ENCODE measurements around the gene SLC35E3. TPM values are rescaled to one million over a fixed set of nuclear protein-coding genes. Genes with fewer than 3 reads are reported as not detected.

Gene SLC35E3
- total and polyA plus RNA-seq, 2 of the 13 experiments (the other 11 are each of a cell fraction or from before 2014, with no cell fraction given) = 13.0 to 22.1 TPM

DNA sequence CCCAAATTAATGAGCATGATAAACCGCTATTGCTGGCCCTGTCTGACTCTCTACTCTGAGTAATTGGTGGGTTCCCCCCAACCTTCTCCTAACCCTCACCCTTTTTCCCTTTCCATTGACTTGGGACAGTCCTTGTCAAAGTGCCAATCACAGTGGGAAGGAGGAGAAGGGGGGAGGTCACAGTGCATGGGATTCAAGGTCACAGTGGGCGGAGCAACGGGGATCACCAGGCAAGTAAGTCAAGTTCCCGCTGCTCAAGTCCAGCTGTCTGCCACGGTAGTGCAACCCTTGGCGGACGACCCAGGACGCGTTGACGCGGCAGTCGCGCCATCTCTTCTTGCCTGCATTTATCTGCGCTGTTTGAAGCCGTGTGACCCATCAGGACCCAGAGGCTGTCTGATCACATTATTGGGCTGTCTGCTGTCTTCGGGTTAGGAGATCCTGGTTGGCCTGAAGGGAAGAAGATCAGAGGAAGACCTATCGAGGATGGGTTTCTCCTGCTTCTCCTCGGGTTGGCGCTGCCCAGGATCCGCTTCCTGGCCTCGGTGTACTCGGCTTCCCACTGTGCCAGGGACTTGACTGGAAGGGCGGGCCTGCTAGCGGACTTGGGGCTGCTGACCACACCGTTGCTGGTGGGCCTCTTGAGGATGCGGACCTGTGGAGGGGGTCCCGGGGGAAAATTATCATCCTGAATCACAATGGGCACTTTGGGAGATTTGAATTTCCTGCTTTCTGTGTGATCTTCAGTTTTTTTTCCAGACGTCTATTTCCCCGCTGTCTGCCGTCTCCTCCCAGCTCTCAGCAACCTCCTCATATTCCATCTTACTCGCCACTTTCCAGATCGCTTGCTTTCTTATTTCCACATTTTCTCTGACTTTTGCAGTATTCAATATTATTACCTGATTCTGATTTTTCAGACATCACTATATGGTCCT, 58.9 kb downstream of the SLC35E3 start (continued):
- TF ChIP-seq ZNF607 (CRISPR knock-in tag; IDR thresholded peaks at IDR 0.05; ENCODE audit: borderline replicate concordance) (no peak; the same call in 1 of the 2 replicates), KLF6 (CRISPR knock-in tag; IDR thresholded peaks at IDR 0.05) (peak; percentile 73; the same call in 1 of the 2 replicates), MED1 (CRISPR knock-in tag; IDR thresholded peaks at IDR 0.05) (peak; percentile 86), HOXD1 (CRISPR knock-in tag; IDR thresholded peaks at IDR 0.05) (no peak), TBX2 (CRISPR knock-in tag; IDR thresholded peaks at IDR 0.05; ENCODE audit: borderline replicate concordance) (peak; percentile 81), ATF3 (CRISPR knock-in tag; IDR thresholded peaks at IDR 0.05) (0 out of 2 replicates have a peak, but pooled peaks have one; percentile 37), GABPA (IDR thresholded peaks at IDR 0.05; ENCODE audit: low read depth, low read length) (no peak), GABPA (CRISPR knock-in tag; IDR thresholded peaks at IDR 0.05; ENCODE audit: low read depth) (no peak), XRCC5 (optimal IDR thresholded peaks at IDR 0.05; ENCODE audit: low read length) (peak; percentile 51), ZNF224 (CRISPR knock-in tag; IDR thresholded peaks at IDR 0.05) (no peak), ISL2 (CRISPR knock-in tag; IDR thresholded peaks at IDR 0.05) (peak; percentile 75), NFATC3 (CRISPR knock-in tag; IDR thresholded peaks at IDR 0.05) (peak; percentile 90), REPIN1 (CRISPR knock-in tag; IDR thresholded peaks at IDR 0.05; ENCODE audit: borderline replicate concordance, low read depth) (peak; percentile 58), ZNF850 (CRISPR knock-in tag; conservative IDR thresholded peaks at IDR 0.05) (no peak), ZNF776 (CRISPR knock-in tag; IDR thresholded peaks at IDR 0.05) (no peak), AKNA (CRISPR knock-in tag; IDR thresholded peaks at IDR 0.05; ENCODE audit: borderline replicate concordance) (no peak), HMG20B (CRISPR knock-in tag; conservative IDR thresholded peaks at IDR 0.05) (peak; percentile 48; the same call in 1 of the 2 replicates), SOX13 (IDR thresholded peaks at IDR 0.05) (no peak), SOX13 (CRISPR knock-in tag; conservative IDR thresholded peaks at IDR 0.05 in 1 of 2, IDR thresholded peaks at IDR 0.05 in 1 of 2) (peak in 1 of 2 experiments; percentile 71; a peak in 2 of 4 replicates)
- TF ChIP-seq, protein P1, sequence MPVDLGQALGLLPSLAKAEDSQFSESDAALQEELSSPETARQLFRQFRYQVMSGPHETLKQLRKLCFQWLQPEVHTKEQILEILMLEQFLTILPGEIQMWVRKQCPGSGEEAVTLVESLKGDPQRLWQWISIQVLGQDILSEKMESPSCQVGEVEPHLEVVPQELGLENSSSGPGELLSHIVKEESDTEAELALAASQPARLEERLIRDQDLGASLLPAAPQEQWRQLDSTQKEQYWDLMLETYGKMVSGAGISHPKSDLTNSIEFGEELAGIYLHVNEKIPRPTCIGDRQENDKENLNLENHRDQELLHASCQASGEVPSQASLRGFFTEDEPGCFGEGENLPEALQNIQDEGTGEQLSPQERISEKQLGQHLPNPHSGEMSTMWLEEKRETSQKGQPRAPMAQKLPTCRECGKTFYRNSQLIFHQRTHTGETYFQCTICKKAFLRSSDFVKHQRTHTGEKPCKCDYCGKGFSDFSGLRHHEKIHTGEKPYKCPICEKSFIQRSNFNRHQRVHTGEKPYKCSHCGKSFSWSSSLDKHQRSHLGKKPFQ (CRISPR knock-in tag; IDR thresholded peaks at IDR 0.05; ENCODE audit: insufficient replicate concordance) = peak; percentile 68

All from HepG2 (cell line).